ENCODE results near the gene ZNF776.

The ZNF776 gene

DNA sequence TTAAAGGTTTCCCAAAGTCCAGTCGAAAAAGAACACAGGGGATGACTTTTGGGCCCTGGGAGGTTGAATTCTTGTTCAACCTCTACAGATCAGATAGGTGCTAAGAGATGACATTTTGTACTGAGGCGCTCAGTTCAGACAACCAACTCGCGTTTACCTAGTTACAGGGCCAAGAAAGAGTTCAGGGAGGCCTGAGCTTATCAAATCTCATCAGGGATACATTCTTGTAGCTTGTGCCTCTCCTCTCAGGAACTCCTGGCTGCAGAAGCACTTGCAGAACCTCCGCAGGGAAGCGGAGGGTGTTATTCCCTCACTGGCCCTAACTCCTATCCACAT, 825 bp downstream of the ZNF776 start:
- Histone ChIP-seq H3K9ac (ENCODE audit: low read depth, low read length) (peak overlapping the region; percentile 90), H3K4me1 (ENCODE audit: control insufficient read depth, insufficient read depth, low read length) (peaks cover 9% of the 10 kb centered on the region), H3K4me2 (ENCODE audit: low read length) (peak overlapping the region; percentile 97), H3K4me3 (ENCODE audit: low read length) (peak overlapping the region; percentile 81), H3K36me3 (ENCODE audit: insufficient read depth, low read length) (peaks cover 40% of the 10 kb centered on the region), H3K9me3 (replicated peaks; ENCODE audit: low read length) (no peaks in the 10 kb centered on the region), H3K27me3 (ENCODE audit: control insufficient read depth, insufficient read depth, low read length) (no peaks in the 10 kb centered on the region)

DNA sequence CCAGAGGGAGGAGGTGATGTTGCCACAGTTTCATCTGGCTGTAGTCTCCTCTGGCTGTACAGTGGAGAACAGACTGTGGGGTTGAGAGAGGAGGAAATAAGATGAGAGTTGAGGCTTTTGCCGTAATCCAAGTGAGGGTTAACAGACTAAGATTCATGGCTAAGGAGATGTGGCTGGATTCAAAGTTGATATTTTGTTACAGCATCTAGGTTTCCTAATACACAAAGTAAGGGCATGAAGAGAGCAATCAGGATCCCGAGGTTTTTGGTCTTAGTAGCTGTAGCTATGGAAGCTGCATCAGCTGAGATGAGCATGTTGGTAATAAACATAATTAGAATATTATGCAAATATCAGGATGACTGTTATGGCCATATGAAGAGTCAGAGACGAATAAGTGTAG, 1.4 kb downstream of the ZNF776 start:
- Histone ChIP-seq H3K9me3 (replicated peaks; ENCODE audit: low read length) (no peaks in the 10 kb centered on the region), H3K4me3 (ENCODE audit: low read length) (peak overlapping the region; percentile 81), H3K36me3 (ENCODE audit: insufficient read depth, low read length) (peaks cover 46% of the 10 kb centered on the region), H3K4me2 (ENCODE audit: low read length) (peak overlapping the region; percentile 97), H3K9ac (ENCODE audit: low read depth, low read length) (no peak overlapping the region), H3K27me3 (ENCODE audit: control insufficient read depth, insufficient read depth, low read length) (no peaks in the 10 kb centered on the region), H3K4me1 (ENCODE audit: control insufficient read depth, insufficient read depth, low read length) (peaks cover 9% of the 10 kb centered on the region)

DNA sequence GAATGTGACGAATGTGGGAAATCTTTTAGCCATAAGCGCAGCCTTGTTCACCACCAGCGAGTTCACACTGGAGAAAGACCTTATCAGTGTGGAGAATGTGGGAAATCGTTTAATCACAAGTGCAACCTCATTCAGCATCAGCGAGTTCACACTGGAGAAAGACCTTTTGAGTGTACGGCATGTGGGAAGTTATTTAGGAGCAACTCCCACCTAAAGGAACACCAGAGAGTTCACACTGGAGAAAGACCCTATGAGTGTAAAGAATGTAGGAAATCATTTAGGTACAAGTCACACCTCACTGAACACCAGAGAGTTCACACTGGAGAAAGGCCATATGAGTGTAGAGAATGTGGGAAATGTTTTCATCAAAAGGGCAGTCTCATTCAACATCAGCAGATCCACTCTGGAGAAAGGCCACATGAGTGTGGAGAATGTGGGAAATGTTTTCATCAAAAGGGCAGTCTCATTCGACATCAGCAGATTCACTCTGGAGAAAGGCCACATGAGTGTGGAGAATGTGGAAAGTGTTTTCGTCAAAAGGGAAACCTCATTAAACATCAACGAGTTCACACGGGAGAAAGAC, 7.6 kb downstream of the ZNF776 start:
- Histone ChIP-seq H3K4me2 (ENCODE audit: low read length) (no peak overlapping the region), H3K9me3 (replicated peaks; ENCODE audit: low read length) (peaks cover 13% of the 10 kb centered on the region), H3K4me3 (ENCODE audit: low read length) (no peak overlapping the region), H3K4me1 (ENCODE audit: control insufficient read depth, insufficient read depth, low read length) (no peaks in the 10 kb centered on the region), H3K9ac (ENCODE audit: low read depth, low read length) (no peak overlapping the region), H3K36me3 (ENCODE audit: insufficient read depth, low read length) (peaks cover 85% of the 10 kb centered on the region), H3K27me3 (ENCODE audit: control insufficient read depth, insufficient read depth, low read length) (no peaks in the 10 kb centered on the region)

DNA sequence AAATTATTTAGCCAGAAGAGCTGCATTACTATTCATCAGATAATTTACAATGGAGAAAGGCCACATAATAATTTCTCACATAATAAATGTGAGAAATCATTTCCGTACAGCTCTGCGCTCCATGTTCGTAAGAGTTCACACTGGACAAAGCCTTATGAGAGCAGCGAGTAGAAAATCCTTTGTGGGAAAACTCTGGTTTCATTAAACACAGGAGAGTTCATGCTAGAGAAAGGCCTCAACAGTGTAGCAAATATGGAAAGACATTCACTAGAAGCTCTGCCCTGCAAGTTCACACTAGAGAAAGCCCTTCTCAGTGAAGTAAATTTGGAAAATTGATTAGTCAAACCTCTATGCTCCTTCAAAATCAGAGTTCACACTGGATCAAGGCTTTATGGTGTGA, 8.4 kb downstream of the ZNF776 start:
- H3K9me3 ChIP-seq (replicated peaks; ENCODE audit: low read length), result peaks cover 13% of the 10 kb centered on the region
- no peak overlapping the region for H3K4me3 ChIP-seq (ENCODE audit: low read length)
- no peak overlapping the region for H3K4me2 ChIP-seq (ENCODE audit: low read length)
- H3K9ac ChIP-seq (ENCODE audit: low read depth, low read length), result no peak overlapping the region
- H3K27me3 ChIP-seq (ENCODE audit: control insufficient read depth, insufficient read depth, low read length), result no peaks in the 10 kb centered on the region
- no peaks in the 10 kb centered on the region for H3K4me1 ChIP-seq (ENCODE audit: control insufficient read depth, insufficient read depth, low read length)
- H3K36me3 ChIP-seq (ENCODE audit: insufficient read depth, low read length), result peaks cover 85% of the 10 kb centered on the region

- Histone ChIP-seq H3K4me2 (ENCODE audit: low read length) (no peak overlapping the region), H3K9me3 (replicated peaks; ENCODE audit: low read length) (peaks cover 13% of the 10 kb centered on the region), H3K9ac (ENCODE audit: low read depth, low read length) (no peak overlapping the region), H3K4me1 (ENCODE audit: control insufficient read depth, insufficient read depth, low read length) (no peaks in the 10 kb centered on the region), H3K27me3 (ENCODE audit: control insufficient read depth, insufficient read depth, low read length) (no peaks in the 10 kb centered on the region), H3K4me3 (ENCODE audit: low read length) (no peak overlapping the region), H3K36me3 (ENCODE audit: insufficient read depth, low read length) (peaks cover 66% of the 10 kb centered on the region)
Measured at GRCh38 chr19:57757941-57758340, 11.3 kb downstream of the ZNF776 start.

- Histone ChIP-seq H3K9ac (ENCODE audit: low read depth, low read length) (no peak overlapping the region), H3K4me2 (ENCODE audit: low read length) (no peak overlapping the region), H3K27me3 (ENCODE audit: control insufficient read depth, insufficient read depth, low read length) (no peaks in the 10 kb centered on the region), H3K4me3 (ENCODE audit: low read length) (no peak overlapping the region), H3K9me3 (replicated peaks; ENCODE audit: low read length) (peaks cover 5% of the 10 kb centered on the region), H3K36me3 (ENCODE audit: insufficient read depth, low read length) (peaks cover 59% of the 10 kb centered on the region), H3K4me1 (ENCODE audit: control insufficient read depth, insufficient read depth, low read length) (no peaks in the 10 kb centered on the region)
Measured at GRCh38 chr19:57759096-57759495, 12.5 kb downstream of the ZNF776 start.

GRCh38 chr19:57769345-57770131, 22.9 kb downstream of the ZNF776 start, which contains the start of gene ZNF586:
ZNF586 (plus strand) TSS chr19:57769676; CDS start chr19:57769843, 167 bp downstream.
- H3K9ac ChIP-seq (ENCODE audit: low read depth, low read length), result peak within 1 kb of the TSS; percentile 86
- H3K9me3 ChIP-seq (replicated peaks; ENCODE audit: low read length), result no peaks in the 10 kb centered on the region
- H3K36me3 ChIP-seq (ENCODE audit: insufficient read depth, low read length), result peaks cover 25% of the 10 kb centered on the region
- H3K27me3 ChIP-seq (ENCODE audit: control insufficient read depth, insufficient read depth, low read length), result no peaks in the 10 kb centered on the region
- peaks cover 6% of the 10 kb centered on the region for H3K4me1 ChIP-seq (ENCODE audit: control insufficient read depth, insufficient read depth, low read length)
- H3K4me2 ChIP-seq (ENCODE audit: low read length), result peak within 1 kb of the TSS; percentile 83
- peak within 1 kb of the TSS; percentile 82 for H3K4me3 ChIP-seq (ENCODE audit: low read length)

DNA sequence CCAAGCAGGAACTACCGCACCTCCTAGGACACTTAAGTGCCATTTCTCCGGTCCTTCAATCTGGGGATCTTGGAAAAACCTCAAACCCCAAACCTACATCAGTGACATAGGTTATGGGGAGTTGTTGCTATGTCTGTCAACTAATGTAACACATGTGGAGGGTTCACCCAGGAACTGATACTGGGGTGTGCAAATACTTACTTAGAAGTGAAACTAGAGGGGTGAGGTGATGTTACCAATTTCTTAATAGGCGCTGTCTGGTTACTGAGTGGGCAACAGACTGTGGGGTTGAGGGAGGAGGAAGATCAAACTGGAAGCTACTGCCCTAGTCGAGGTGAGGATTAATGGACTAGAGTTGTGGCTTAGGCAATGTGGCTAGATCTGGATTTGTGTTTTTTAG, 24.8 kb downstream of the ZNF776 start:
- H3K4me3 ChIP-seq (ENCODE audit: low read length), result no peak overlapping the region

DNA sequence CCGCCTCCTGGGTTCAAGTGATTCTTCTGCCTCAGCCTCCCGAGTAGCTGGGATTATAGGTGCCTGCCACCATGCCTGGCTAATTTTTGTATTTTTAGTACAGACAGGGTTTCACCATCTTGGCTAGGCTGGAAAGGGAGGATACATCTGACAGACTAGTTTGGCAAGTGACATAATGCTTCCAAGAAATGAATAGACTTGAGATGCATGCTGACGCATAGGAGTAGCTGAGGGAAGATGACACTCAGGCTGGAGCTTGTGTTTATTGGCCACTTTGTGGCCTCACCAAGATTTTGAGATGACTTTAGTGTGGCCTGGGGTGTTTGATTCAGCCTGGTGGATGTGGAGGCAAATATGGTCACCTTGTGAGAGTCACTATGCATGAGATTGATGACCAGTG, 26.9 kb downstream of the ZNF776 start:
- peaks cover 6% of the 10 kb centered on the region for H3K4me1 ChIP-seq (ENCODE audit: control insufficient read depth, insufficient read depth, low read length)
- H3K9me3 ChIP-seq (replicated peaks; ENCODE audit: low read length), result peaks cover 2% of the 10 kb centered on the region
- H3K4me2 ChIP-seq (ENCODE audit: low read length), result no peak overlapping the region
- peaks cover 49% of the 10 kb centered on the region for H3K36me3 ChIP-seq (ENCODE audit: insufficient read depth, low read length)
- H3K4me3 ChIP-seq (ENCODE audit: low read length), result no peak overlapping the region
- H3K9ac ChIP-seq (ENCODE audit: low read depth, low read length), result no peak overlapping the region
- H3K27me3 ChIP-seq (ENCODE audit: control insufficient read depth, insufficient read depth, low read length), result no peaks in the 10 kb centered on the region

More for the DNA sequence above, 24.8 kb downstream of the ZNF776 start:
- no peak overlapping the region for H3K4me2 ChIP-seq (ENCODE audit: low read length)
- no peaks in the 10 kb centered on the region for H3K9me3 ChIP-seq (replicated peaks; ENCODE audit: low read length)
- H3K4me1 ChIP-seq (ENCODE audit: control insufficient read depth, insufficient read depth, low read length), result peaks cover 6% of the 10 kb centered on the region
- H3K27me3 ChIP-seq (ENCODE audit: control insufficient read depth, insufficient read depth, low read length), result no peaks in the 10 kb centered on the region
- H3K9ac ChIP-seq (ENCODE audit: low read depth, low read length), result no peak overlapping the region
- H3K36me3 ChIP-seq (ENCODE audit: insufficient read depth, low read length), result peaks cover 32% of the 10 kb centered on the region

- Histone ChIP-seq H3K9me3 (replicated peaks; ENCODE audit: low read length) (peaks cover 18% of the 10 kb centered on the region), H3K4me3 (ENCODE audit: low read length) (no peak overlapping the region), H3K4me1 (ENCODE audit: control insufficient read depth, insufficient read depth, low read length) (no peaks in the 10 kb centered on the region), H3K4me2 (ENCODE audit: low read length) (no peak overlapping the region), H3K36me3 (ENCODE audit: insufficient read depth, low read length) (peaks cover 72% of the 10 kb centered on the region), H3K9ac (ENCODE audit: low read depth, low read length) (no peak overlapping the region), H3K27me3 (ENCODE audit: control insufficient read depth, insufficient read depth, low read length) (no peaks in the 10 kb centered on the region)
Measured at GRCh38 chr19:57776764-57777296, 30.2 kb downstream of the ZNF776 start.

DNA sequence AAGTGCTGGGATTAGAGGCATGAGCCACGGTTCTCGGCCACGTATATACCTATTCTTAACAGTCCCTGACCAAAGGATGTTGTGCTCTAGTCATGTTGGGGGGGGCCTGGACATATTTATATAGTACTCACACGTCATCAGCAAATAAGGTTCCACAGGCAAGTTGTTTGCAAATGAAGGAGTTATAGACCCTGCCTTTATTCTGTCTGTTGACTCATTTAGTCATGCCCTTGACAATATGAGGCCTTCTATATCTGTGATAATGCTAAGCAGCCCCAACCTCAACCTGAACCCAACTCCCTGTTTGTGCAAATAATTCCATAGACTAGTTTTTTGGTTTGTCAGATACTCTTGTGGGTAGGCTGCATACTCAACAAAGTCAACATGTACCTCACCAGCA, 31.7 kb downstream of the ZNF776 start:
- no peak overlapping the region for H3K4me3 ChIP-seq (ENCODE audit: low read length)
- no peaks in the 10 kb centered on the region for H3K4me1 ChIP-seq (ENCODE audit: control insufficient read depth, insufficient read depth, low read length)
- peaks cover 18% of the 10 kb centered on the region for H3K9me3 ChIP-seq (replicated peaks; ENCODE audit: low read length)
- H3K4me2 ChIP-seq (ENCODE audit: low read length), result no peak overlapping the region
- H3K9ac ChIP-seq (ENCODE audit: low read depth, low read length), result no peak overlapping the region
- H3K27me3 ChIP-seq (ENCODE audit: control insufficient read depth, insufficient read depth, low read length), result no peaks in the 10 kb centered on the region
- H3K36me3 ChIP-seq (ENCODE audit: insufficient read depth, low read length), result peaks cover 60% of the 10 kb centered on the region

All from skeletal muscle satellite cell (primary cell).